A549 (cell line): Measurements from ENCODE around the gene CLECL1. TPM values are rescaled to one million over a fixed set of nuclear protein-coding genes. Genes with fewer than 3 reads are reported as not detected.

Experiments used
- ATAC-seq, 2 experiments: fragments of 200-7000 bp in 1 of 2; fragments of >200 bp in 1 of 2; cut with Nextera tagmentation in 1 of 2; cut with Tn5 transposase in 1 of 2; 3 replicates each; pipeline versions ENCODE4 v1.8.0 to v1.9.1; 2018 to 2020; ENCODE audit warnings: mild to moderate bottlenecking in 1 of 2, moderate library complexity in 1 of 2
- CTCF ChIA-PET: fragments of 300-600 bp; sonication (Branson Sonifier 250); formaldehyde crosslinking; extraction: SDS; loops from one replicate; lab custom pipeline; 2021; ENCODE audit warnings: antibody characterized with exemption, inconsistent platforms; lab: Yijun Ruan, JAX
- POLR2A ChIA-PET: fragments of 350-600 bp; formaldehyde crosslinking; extraction: SDS; loops from one replicate; lab custom pipeline; 2021; ENCODE audit warnings: antibody characterized with exemption, inconsistent platforms; lab: Yijun Ruan, JAX
- DNase-seq, 2 experiments: peaks; one replicate each; pipeline versions ENCODE4 v3.0.0 to v3.0.0-alpha.2; 2011 to 2016; ENCODE audit warnings: low read depth in 1 of 2, low spot score in 1 of 2
- FAIRE-seq: peaks from 2 replicates; lab custom pipeline; 2011; peaks lifted over from hg19 to GRCh38; lab: Jason Lieb, UNC
- H3K27ac ChIP-seq, 2 experiments: fragments of >200 bp; sonication (Bioruptor Twin); formaldehyde crosslinking; 3 replicates each; pipeline ENCODE4 v1.5.1; 2016 to 2017
- H3K4me1 ChIP-seq: fragments of >200 bp; sonication (Bioruptor Twin); formaldehyde crosslinking; 3 replicates; pipeline ENCODE4 v1.6.1; 2016
- H3K4me2 ChIP-seq: fragments of >200 bp; sonication (Bioruptor Twin); formaldehyde crosslinking; 3 replicates; pipeline ENCODE4 v1.6.1; 2016
- H3K4me3 ChIP-seq: fragments of >200 bp; sonication (Bioruptor Twin); formaldehyde crosslinking; 3 replicates; pipeline ENCODE4 v1.5.1; 2016
- H3K9me3 ChIP-seq: fragments of >200 bp; sonication (Bioruptor Twin); formaldehyde crosslinking; 3 replicates; pipeline ENCODE4 v1.6.1; 2016
- BHLHE40 ChIP-seq: IDR thresholded peaks from 2 replicates; pipeline ENCODE4 v1.6.1; 2012; ENCODE audit warnings: low read depth, low read length, inconsistent platforms
- CBX8 ChIP-seq: fragments of 200-600 bp; sonication (generic); IDR thresholded peaks from 2 replicates; pipeline ENCODE4 v1.6.1; 2016
- CHD4 ChIP-seq: fragments of 200-600 bp; sonication (generic); IDR thresholded peaks from 2 replicates; pipeline ENCODE4 v1.6.1; 2016; ENCODE audit warnings: antibody characterized with exemption, mild to moderate bottlenecking, borderline replicate concordance
- ELK1 ChIP-seq: fragments of 150-350 bp; IDR thresholded peaks from 2 replicates; pipeline ENCODE4 v1.6.1; 2014; ENCODE audit warnings: low read depth, mild to moderate bottlenecking, low read length
- FOSB ChIP-seq: fragments of 250-450 bp; sonication (Bioruptor Pico); IDR thresholded peaks from 2 replicates; pipeline ENCODE4 v1.5.0; 2020; ENCODE audit warnings: mild to moderate bottlenecking, moderate library complexity
- FOSL2 ChIP-seq, 2 experiments: fragments of 450-650 bp in 1 of 2; fragments of >200 bp in 1 of 2; sonication (Bioruptor Twin) in 1 of 2; formaldehyde crosslinking; IDR thresholded peaks; 2 replicates each; pipeline versions ENCODE4 v1.5.0 to v1.6.1; 2016 to 2020; ENCODE audit warnings: mild to moderate bottlenecking in 1 of 2, moderate library complexity in 1 of 2
- HOXB5 ChIP-seq: fragments of 250-450 bp; sonication (Bioruptor Pico); IDR thresholded peaks from 2 replicates; pipeline ENCODE4 v1.5.0; 2020; ENCODE audit warnings: mild to moderate bottlenecking, moderate library complexity
- JUNB ChIP-seq: fragments of >200 bp; sonication (Bioruptor Twin); formaldehyde crosslinking; IDR thresholded peaks from 2 replicates; pipeline ENCODE4 v1.6.1; 2016
- KDM1A ChIP-seq: fragments of 200-600 bp; sonication (generic); IDR thresholded peaks from 2 replicates; pipeline ENCODE4 v1.6.1; 2016; ENCODE audit warnings: low read depth, mild to moderate bottlenecking
- MAZ ChIP-seq: fragments of 150-350 bp; IDR thresholded peaks from 2 replicates; pipeline ENCODE4 v1.6.1; 2014; ENCODE audit warnings: antibody characterized with exemption, low read depth, low read length, borderline replicate concordance
- NR3C1 ChIP-seq: fragments of >200 bp; sonication (Bioruptor Twin); formaldehyde crosslinking; IDR thresholded peaks from 3 replicates; pipeline ENCODE4 v1.6.1; 2017
- PHF8 ChIP-seq: fragments of 200-600 bp; sonication (generic); IDR thresholded peaks from 2 replicates; pipeline ENCODE4 v1.6.1; 2016; ENCODE audit warnings: low read depth, mild to moderate bottlenecking, antibody characterized with exemption, moderate library complexity, borderline replicate concordance
- POLR2A ChIP-seq: IDR thresholded peaks from 2 replicates; pipeline ENCODE4 v1.6.1; 2012; ENCODE audit warnings: mild to moderate bottlenecking, low read length
- RARB ChIP-seq: fragments of 250-450 bp; sonication (Bioruptor Pico); IDR thresholded peaks from 2 replicates; pipeline ENCODE4 v1.8.0; 2021; ENCODE audit warnings: mild to moderate bottlenecking, moderate library complexity
- TFCP2L1 ChIP-seq: fragments of 250-450 bp; sonication (Bioruptor Pico); IDR thresholded peaks from 2 replicates; pipeline ENCODE4 v1.5.0; 2021; ENCODE audit warnings: mild to moderate bottlenecking
- TP53 ChIP-seq: fragments of 250-450 bp; sonication (Bioruptor Pico); IDR thresholded peaks from 2 replicates; pipeline ENCODE4 v1.5.0; 2021; ENCODE audit warnings: mild to moderate bottlenecking, moderate library complexity
- ZC3H11A ChIP-seq: fragments of 450-650 bp; IDR thresholded peaks from 2 replicates; pipeline ENCODE4 v1.6.1; 2014; ENCODE audit warnings: antibody characterized with exemption, mild to moderate bottlenecking
- ZNF302 ChIP-seq: fragments of 250-450 bp; sonication (Bioruptor Pico); IDR thresholded peaks from 2 replicates; pipeline ENCODE4 v1.9.0; 2021; ENCODE audit warnings: inconsistent platforms, mild to moderate bottlenecking, moderate library complexity
- WGBS: methylation state at CpG from one replicate; pipeline ENCODE4 v1.1.6; 2017; ENCODE audit errors: missing lambda C conversion rate; 5-methylcytosine and 5-hydroxymethylcytosine counted together
- polyA plus RNA-seq, 4 experiments: library from polyadenylated mRNA; depleted of rRNA in 3 of 4; stranded (reverse); fragments of >200 nt; fragmentation: RNase III in 1 of 4; extraction: RNeasy Plus Mini Kit Qiagen cat#74134 plus additional on column Dnase treatment in 1 of 4; gene quantifications; 2 replicates in 3 of 4; 3 replicates in 1 of 4; pipeline ENCODE4 v1.2.3, GENCODE V29; 2011 to 2017

Gene CLECL1
- polyA plus RNA-seq, 2 of the 4 experiments (the other 2 are of a cell fraction): not detected

- no peaks in the 10 kb centered on the region for H3K9me3 ChIP-seq
- no peak overlapping the region for H3K4me3 ChIP-seq
- no peak overlapping the region for H3K27ac ChIP-seq
- no peak overlapping the region for H3K4me2 ChIP-seq
- ChIA-PET CTCF (interaction anchor here (1.9 kb wide), 1 partner anchor 385 kb away, joined by 5 read pairs; no protein-coding TSS in a partner anchor), POLR2A (no interaction called here)
- DNase-seq (no peak), FAIRE-seq (no peak), ATAC-seq (no peak)
- 0 out of 3 replicates have a peak, but pooled peaks cover 3% of the 10 kb centered on the region for H3K4me1 ChIP-seq
- TF ChIP-seq MAZ: no peak
- TF ChIP-seq PHF8: no peak
- no peak for TF ChIP-seq NR3C1
- TF ChIP-seq RARB (CRISPR knock-in tag): no peak
- no peak for TF ChIP-seq FOSB (CRISPR knock-in tag)
- TF ChIP-seq FOSL2 (IDR thresholded peaks at IDR 0.05): no peak
- no peak for TF ChIP-seq FOSL2 (CRISPR knock-in tag; IDR thresholded peaks at IDR 0.05)
- no peak for TF ChIP-seq JUNB
- TF ChIP-seq KDM1A: no peak
- no peak for TF ChIP-seq POLR2A
- no peak for TF ChIP-seq HOXB5 (CRISPR knock-in tag)
- TF ChIP-seq ZNF302 (CRISPR knock-in tag): no peak
Observed at GRCh38 chr12:9755035-9755434, 22.1 kb upstream of the CLECL1 start.

- H3K4me1 ChIP-seq: 0 out of 3 replicates have a peak, but pooled peaks cover 3% of the 10 kb centered on the region
- POLR2A ChIA-PET: no interaction called here
- H3K27ac ChIP-seq: no peak overlapping the region
- no peak overlapping the region for H3K4me2 ChIP-seq
- no peaks in the 10 kb centered on the region for H3K9me3 ChIP-seq
- FAIRE-seq: peak; percentile 70
- TF ChIP-seq CBX8: no peak
- TF ChIP-seq, all 56 proteins: peak for 0
- H3K4me3 ChIP-seq: no peak overlapping the region
- WGBS: 68% methylated on average over 3 of the region's 3 CpGs
- DNase-seq (no peak), ATAC-seq (no peak)
- CTCF ChIA-PET: interaction anchor here (1.3 to 1.9 kb wide), 2 partner anchors 11 to 386 kb away, joined by 4 to 5 read pairs; no protein-coding TSS in a partner anchor
Observed at GRCh38 chr12:9754099-9754927, 21.4 kb upstream of the CLECL1 start.

GRCh38 chr12:9753498-9753897 lies 20.6 kb upstream of the CLECL1 start:
- FAIRE-seq (no peak), ATAC-seq (no peak), DNase-seq (no peak)
- H3K9me3 ChIP-seq: no peaks in the 10 kb centered on the region
- ChIA-PET POLR2A (no interaction called here), CTCF (interaction anchor here (1.3 to 6.0 kb wide), 4 partner anchors 8 to 387 kb away, joined by 4 to 41 read pairs (median 4); partner anchors contain the start of gene CD69)
- H3K4me3 ChIP-seq: no peak overlapping the region
- TF ChIP-seq CHD4: no peak
- H3K4me1 ChIP-seq: 0 out of 3 replicates have a peak, but pooled peaks cover 3% of the 10 kb centered on the region
- H3K4me2 ChIP-seq: no peak overlapping the region
- no peak overlapping the region for H3K27ac ChIP-seq
- WGBS: 10% methylated on average over 3 of the region's 3 CpGs

GRCh38 chr12:9753073-9753472 lies 20.2 kb upstream of the CLECL1 start:
- POLR2A ChIA-PET: no interaction called here
- ATAC-seq: no peak
- Histone ChIP-seq H3K4me3 (no peak overlapping the region), H3K4me1 (0 out of 3 replicates have a peak, but pooled peaks cover 3% of the 10 kb centered on the region), H3K27ac (no peak overlapping the region), H3K4me2 (no peak overlapping the region), H3K9me3 (no peaks in the 10 kb centered on the region)
- 10% methylated on average over 2 of the region's 2 CpGs for WGBS
- DNase-seq: no peak
- FAIRE-seq: no peak
- CTCF ChIA-PET: interaction anchor here (1.1 to 6.0 kb wide), 4 partner anchors 8 to 384 kb away, joined by 3 to 41 read pairs (median 4); partner anchors contain the start of gene CD69
- TF ChIP-seq TFCP2L1 (CRISPR knock-in tag) (no peak), FOSB (CRISPR knock-in tag) (no peak), ELK1 (no peak), BHLHE40 (no peak), ZC3H11A (no peak), TP53 (no peak)
